Osteocyte (in vitro differentiated cells): ENCODE results near the gene ADAMTS16. TPM values are rescaled to one million over a fixed set of nuclear protein-coding genes. Genes with fewer than 3 reads are reported as not detected.

ENCODE experiments used
- DNase-seq: peaks from one replicate; pipeline ENCODE4 v3.0.0; 2021; ENCODE audit warnings: mixed read lengths; ENCODE audit not compliant: unreplicated experiment; ENCODE audit errors: extremely low spot score
- H3K27ac Mint-ChIP-seq: one replicate; pipeline ENCODE4 v1.8.0; 2021; ENCODE audit warnings: mild to moderate bottlenecking, mixed read lengths; ENCODE audit not compliant: unreplicated experiment
- H3K27me3 Mint-ChIP-seq: one replicate; pipeline ENCODE4 v1.8.0; 2021; ENCODE audit warnings: mixed read lengths; ENCODE audit not compliant: unreplicated experiment
- H3K36me3 Mint-ChIP-seq: one replicate; pipeline ENCODE4 v1.8.0; 2021; ENCODE audit warnings: mixed read lengths; ENCODE audit not compliant: unreplicated experiment
- H3K4me1 Mint-ChIP-seq: one replicate; pipeline ENCODE4 v1.8.0; 2021; ENCODE audit warnings: mixed read lengths; ENCODE audit not compliant: unreplicated experiment
- H3K4me3 Mint-ChIP-seq: one replicate; pipeline ENCODE4 v1.8.0; 2021; ENCODE audit warnings: mild to moderate bottlenecking, moderate library complexity, mixed read lengths; ENCODE audit not compliant: unreplicated experiment
- H3K9me3 Mint-ChIP-seq: one replicate; pipeline ENCODE4 v1.8.0; 2021; ENCODE audit warnings: mixed read lengths; ENCODE audit not compliant: unreplicated experiment
- total RNA-seq: library from RNA; stranded (reverse); gene quantifications from 2 replicates; pipeline ENCODE4 v1.2.1, GENCODE V29; 2021
- TF ChIP-seq, protein P1 (sequence below): fragments of 200-600 bp; sonication (generic); IDR thresholded peaks from 2 replicates; pipeline ENCODE4 v1.5.0; 2021; ENCODE audit warnings: antibody characterized with exemption, mild to moderate bottlenecking, moderate library complexity

The ADAMTS16 gene
- total RNA-seq, 1 donor from 2014 or later, result not detected

DNA sequence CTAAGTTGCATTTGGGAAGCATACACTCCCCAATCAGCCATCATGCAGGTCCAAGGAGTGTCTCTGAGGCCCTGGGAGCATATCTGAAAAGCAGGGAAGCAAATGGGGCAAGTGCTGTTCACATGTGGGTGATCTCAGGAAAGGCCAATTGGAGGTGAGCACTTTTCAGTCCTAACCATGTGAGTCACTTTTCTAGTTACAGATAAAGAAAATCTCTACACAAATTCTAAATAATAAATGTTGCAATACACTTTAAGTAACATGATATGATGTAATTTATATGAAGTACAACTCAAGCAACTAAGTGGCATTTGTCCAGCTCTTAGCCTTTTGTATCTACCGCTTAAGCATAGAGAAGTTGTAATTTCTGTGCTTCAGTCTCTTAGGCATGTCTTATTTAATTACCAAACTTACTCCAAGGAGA lies 18.4 kb downstream of the ADAMTS16 start:
- Mint-ChIP-seq H3K4me1 (no peaks in the 10 kb centered on the region), H3K27me3 (no peaks in the 10 kb centered on the region)
- DNase-seq, result no peak

DNA sequence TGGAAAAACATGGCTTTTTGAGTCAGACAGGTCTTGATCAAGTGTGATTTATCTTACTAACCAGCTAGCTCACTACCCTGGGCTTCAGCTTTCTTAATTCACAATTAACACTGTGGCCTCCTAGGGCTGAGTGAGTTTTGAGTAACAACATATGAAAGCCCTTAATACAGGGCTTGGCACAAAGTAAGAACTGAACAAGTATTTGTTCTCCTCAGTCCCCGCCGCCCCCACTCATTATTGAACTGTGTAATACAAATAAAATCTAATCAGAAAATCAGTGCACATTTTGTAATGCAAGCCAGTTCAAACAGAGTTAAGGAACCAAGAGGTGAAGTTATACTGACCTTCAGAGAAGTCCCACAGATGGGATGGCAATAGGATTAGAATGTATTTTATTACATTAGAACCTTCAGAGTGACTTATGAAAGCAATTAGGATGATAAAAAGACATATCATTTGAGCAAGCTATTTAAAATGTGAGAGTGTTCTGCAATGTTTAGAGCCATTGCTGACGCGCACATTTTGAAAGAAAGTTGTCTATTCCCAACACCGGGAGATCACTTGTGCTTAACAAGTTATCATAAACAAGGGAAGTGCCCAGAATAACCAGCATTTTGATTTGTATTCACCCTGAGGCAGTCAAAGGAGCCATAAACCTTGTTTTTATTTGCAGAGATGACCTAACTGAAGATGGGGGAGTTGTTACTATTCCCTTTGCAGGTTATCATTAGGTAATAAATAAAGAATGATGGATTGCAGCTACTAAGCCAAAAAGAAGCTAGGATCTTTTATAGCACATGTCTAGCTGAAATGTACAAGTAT lies 19.4 kb downstream of the ADAMTS16 start:
- Mint-ChIP-seq H3K9me3 (no peaks in the 10 kb centered on the region), H3K36me3 (no peaks in the 10 kb centered on the region), H3K4me1 (no peaks in the 10 kb centered on the region), H3K27me3 (no peaks in the 10 kb centered on the region), H3K27ac (no peak overlapping the region), H3K4me3 (no peak overlapping the region)
- no peak for DNase-seq
- TF ChIP-seq, protein P1, sequence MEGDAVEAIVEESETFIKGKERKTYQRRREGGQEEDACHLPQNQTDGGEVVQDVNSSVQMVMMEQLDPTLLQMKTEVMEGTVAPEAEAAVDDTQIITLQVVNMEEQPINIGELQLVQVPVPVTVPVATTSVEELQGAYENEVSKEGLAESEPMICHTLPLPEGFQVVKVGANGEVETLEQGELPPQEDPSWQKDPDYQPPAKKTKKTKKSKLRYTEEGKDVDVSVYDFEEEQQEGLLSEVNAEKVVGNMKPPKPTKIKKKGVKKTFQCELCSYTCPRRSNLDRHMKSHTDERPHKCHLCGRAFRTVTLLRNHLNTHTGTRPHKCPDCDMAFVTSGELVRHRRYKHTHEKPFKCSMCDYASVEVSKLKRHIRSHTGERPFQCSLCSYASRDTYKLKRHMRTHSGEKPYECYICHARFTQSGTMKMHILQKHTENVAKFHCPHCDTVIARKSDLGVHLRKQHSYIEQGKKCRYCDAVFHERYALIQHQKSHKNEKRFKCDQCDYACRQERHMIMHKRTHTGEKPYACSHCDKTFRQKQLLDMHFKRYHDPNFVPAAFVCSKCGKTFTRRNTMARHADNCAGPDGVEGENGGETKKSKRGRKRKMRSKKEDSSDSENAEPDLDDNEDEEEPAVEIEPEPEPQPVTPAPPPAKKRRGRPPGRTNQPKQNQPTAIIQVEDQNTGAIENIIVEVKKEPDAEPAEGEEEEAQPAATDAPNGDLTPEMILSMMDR, result no peak

More for the DNA sequence above, 18.4 kb downstream of the ADAMTS16 start:
- Mint-ChIP-seq H3K36me3 (no peaks in the 10 kb centered on the region), H3K27ac (no peak overlapping the region), H3K9me3 (no peaks in the 10 kb centered on the region), H3K4me3 (no peak overlapping the region)
- TF ChIP-seq, protein P1, result no peak

DNA sequence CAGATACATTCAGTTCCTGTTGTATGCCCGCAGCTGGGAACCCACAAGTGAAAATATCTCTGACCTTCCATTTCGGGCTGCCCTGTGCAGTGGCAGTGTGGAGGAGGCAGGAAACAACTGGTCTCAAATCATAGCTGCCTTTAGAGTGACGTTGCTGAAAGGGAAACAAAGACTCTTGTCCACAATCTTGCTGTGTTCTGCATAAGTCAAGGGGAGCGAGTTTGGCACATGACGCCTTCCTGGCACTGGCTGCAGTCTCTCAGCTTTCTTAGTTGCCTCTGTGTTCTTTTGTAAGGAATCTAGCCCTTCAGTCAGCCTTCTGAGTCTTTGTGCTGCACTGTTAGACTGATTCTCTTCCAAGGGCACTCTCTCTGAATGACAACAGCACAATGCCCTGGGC lies 24.0 kb downstream of the ADAMTS16 start:
- no peaks in the 10 kb centered on the region for H3K27me3 Mint-ChIP-seq
- H3K27ac Mint-ChIP-seq, result no peak overlapping the region
- no peak overlapping the region for H3K4me3 Mint-ChIP-seq
- TF ChIP-seq, protein P1, result no peak
- H3K36me3 Mint-ChIP-seq, result no peaks in the 10 kb centered on the region
- no peak for DNase-seq
- H3K9me3 Mint-ChIP-seq, result no peaks in the 10 kb centered on the region
- H3K4me1 Mint-ChIP-seq, result peaks cover 13% of the 10 kb centered on the region

DNA sequence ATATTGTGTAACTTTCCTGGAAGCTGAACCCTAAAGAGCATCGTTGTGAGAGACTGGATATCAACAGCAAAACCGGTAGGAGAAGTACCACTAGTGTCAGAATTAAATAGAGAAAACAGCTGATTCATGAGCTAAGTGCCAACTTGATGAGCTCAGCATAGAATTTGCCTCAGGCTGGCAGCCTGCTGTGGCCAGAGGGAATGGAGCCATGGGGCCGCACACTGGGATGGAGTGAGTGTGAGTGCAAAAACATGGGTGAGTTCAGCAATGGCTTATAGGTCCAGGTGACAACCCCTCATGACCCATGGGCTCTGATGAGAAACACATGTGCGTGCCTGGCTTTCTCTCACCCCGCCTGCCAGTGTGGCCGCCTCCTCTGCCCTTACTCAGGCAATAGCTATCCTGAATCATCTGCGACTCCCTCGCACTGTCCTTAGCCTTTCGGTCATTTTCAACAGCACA lies 25.4 kb downstream of the ADAMTS16 start:
- Mint-ChIP-seq H3K9me3 (no peaks in the 10 kb centered on the region), H3K27me3 (no peaks in the 10 kb centered on the region), H3K4me3 (no peak overlapping the region), H3K4me1 (peaks cover 13% of the 10 kb centered on the region), H3K27ac (no peak overlapping the region), H3K36me3 (no peaks in the 10 kb centered on the region)
- TF ChIP-seq, protein P1, result no peak
- DNase-seq, result no peak

DNA sequence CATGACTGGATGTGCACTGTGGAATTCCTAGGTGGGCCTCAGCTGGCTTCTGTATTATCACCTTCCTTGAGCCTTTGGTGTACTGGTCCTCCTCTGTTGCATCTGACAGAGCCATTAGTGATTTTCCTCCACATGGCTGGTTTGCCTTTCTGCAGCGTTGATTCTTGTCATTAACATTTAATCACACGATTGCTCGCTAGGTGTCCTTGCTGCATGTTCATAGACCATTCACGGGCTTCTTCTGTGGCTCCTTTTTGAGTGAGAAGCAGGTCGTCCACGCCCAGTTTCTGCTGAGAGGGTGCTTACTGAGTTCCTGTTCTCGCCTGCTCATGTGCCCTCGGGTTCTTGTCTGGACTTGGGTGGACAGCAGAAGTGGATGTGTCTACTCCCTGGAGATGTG lies 29.3 kb downstream of the ADAMTS16 start:
- no peak for DNase-seq
- H3K9me3 Mint-ChIP-seq, result peaks cover 9% of the 10 kb centered on the region
- no peak overlapping the region for H3K4me3 Mint-ChIP-seq
- TF ChIP-seq, protein P1, result no peak
- no peak overlapping the region for H3K27ac Mint-ChIP-seq
- H3K27me3 Mint-ChIP-seq, result peaks cover 11% of the 10 kb centered on the region
- H3K36me3 Mint-ChIP-seq, result no peaks in the 10 kb centered on the region
- H3K4me1 Mint-ChIP-seq, result peaks cover 13% of the 10 kb centered on the region
